SU-DHL-6 (cell line): ENCODE data around the gene PLXNA2.

ENCODE experiments used
- CTCF ChIP-seq: fragments of 200-600 bp; sonication (generic); IDR thresholded peaks from one replicate; pipeline ENCODE4 v1.5.1; 2017; ENCODE audit warnings: antibody characterized with exemption, mild to moderate bottlenecking, low read length, moderate library complexity; ENCODE audit not compliant: insufficient read depth, poor library complexity, severe bottlenecking
- EZH2phosphoT487 ChIP-seq: fragments of 200-600 bp; sonication (generic), shearing (Covaris generic); conservative IDR thresholded peaks from 2 replicates; pipeline ENCODE4 v1.6.1; 2018; ENCODE audit warnings: mild to moderate bottlenecking, antibody characterized with exemption, low read length, moderate library complexity, mixed read lengths

- TF ChIP-seq CTCF (no peak), EZH2phosphoT487 (no peak)
These were observed 202.1 kb downstream of the PLXNA2 start for GRCh38 chr1:208042041-208042615.
